GM10266 (cell line): ENCODE measurements around the gene AGO1.

Experiments used
- DNase-seq: peaks from one replicate; pipeline ENCODE4 v3.0.0; 2012; ENCODE audit errors: extremely low spot score
- TF ChIP-seq, protein P1 (sequence below): IDR thresholded peaks from 2 replicates; pipeline ENCODE4 v1.5.1; 2012; ENCODE audit warnings: mild to moderate bottlenecking, low read depth; ENCODE audit not compliant: control insufficient read depth, insufficient read depth; ENCODE audit errors: missing control alignments

AGO1 gene

GRCh38 chr1:35845766-35846165, 37.2 kb upstream of the AGO1 start:
- TF ChIP-seq, protein P1, sequence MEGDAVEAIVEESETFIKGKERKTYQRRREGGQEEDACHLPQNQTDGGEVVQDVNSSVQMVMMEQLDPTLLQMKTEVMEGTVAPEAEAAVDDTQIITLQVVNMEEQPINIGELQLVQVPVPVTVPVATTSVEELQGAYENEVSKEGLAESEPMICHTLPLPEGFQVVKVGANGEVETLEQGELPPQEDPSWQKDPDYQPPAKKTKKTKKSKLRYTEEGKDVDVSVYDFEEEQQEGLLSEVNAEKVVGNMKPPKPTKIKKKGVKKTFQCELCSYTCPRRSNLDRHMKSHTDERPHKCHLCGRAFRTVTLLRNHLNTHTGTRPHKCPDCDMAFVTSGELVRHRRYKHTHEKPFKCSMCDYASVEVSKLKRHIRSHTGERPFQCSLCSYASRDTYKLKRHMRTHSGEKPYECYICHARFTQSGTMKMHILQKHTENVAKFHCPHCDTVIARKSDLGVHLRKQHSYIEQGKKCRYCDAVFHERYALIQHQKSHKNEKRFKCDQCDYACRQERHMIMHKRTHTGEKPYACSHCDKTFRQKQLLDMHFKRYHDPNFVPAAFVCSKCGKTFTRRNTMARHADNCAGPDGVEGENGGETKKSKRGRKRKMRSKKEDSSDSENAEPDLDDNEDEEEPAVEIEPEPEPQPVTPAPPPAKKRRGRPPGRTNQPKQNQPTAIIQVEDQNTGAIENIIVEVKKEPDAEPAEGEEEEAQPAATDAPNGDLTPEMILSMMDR = no peak
- DNase-seq = no peak

DNA sequence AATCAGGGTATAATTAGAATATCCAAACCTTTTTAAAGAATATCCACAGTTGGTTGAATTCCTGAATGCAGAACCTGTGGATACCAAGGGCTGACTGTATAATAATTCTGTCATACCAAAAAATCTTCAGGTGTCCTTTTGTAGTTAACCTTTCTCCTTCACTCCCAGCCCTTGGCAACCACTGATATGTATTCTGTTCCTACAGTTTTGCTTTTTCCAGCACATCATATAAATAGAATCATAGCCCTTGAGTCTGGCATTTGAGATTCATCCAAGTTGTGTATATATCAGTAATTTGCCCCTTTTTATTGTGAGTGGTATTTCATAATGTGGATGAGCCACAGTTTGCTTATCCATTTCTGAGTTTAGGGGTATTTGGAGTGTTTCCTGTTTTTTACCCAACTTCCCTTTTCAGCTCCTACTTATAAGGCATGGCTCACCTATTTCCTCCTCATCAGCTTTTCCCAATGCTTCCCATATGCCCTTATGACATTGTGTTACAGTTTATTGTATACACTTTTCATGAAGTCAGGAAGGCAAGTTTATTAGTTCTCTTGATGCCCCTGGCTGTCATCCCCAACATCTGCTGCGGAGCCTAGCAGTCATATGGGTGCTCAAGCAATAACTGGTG, 35.0 kb upstream of the AGO1 start:
- no peak for DNase-seq
- TF ChIP-seq, protein P1 = no peak

- TF ChIP-seq, protein P1 = no peak
Observed at GRCh38 chr1:35850051-35850450, 33.0 kb upstream of the AGO1 start.

GRCh38 chr1:35850716-35851115, 32.3 kb upstream of the AGO1 start:
- no peak for DNase-seq
- TF ChIP-seq, protein P1 = no peak

More at GRCh38 chr1:35850051-35850450, 33.0 kb upstream of the AGO1 start:
- DNase-seq = no peak

GRCh38 chr1:35851132-35851869, 31.7 kb upstream of the AGO1 start:
- TF ChIP-seq, protein P1 = no peak

DNA sequence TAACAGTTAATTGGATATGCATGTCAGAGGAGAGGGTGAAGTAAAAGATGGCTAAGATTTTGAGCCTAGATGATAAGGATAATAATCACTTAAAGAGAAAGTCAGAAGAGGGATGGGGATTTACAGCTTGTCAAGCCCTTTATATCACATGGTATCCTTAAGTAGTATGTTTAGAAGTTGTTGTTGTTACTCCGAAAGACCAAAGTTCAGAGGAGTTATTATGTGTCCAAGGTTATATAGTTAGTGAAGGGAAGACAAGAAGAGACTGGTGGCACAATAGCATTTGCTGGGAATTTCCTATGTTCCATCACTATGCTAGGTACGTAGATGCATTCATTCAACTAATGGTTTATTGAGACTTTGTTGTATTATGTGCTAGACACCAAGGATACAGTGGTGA, 30.8 kb upstream of the AGO1 start:
- DNase-seq = no peak
- TF ChIP-seq, protein P1 = no peak

More at GRCh38 chr1:35851132-35851869, 31.7 kb upstream of the AGO1 start:
- DNase-seq = no peak

GRCh38 chr1:35854989-35855700, 27.9 kb upstream of the AGO1 start:
- no peak for DNase-seq
- TF ChIP-seq, protein P1 = peak; percentile 16
